ENCODE data around the gene TESK2. TPM values are rescaled to one million over a fixed set of nuclear protein-coding genes. Genes with fewer than 3 reads are reported as not detected.

The TESK2 gene
- total and polyA plus RNA-seq, 2 of the 13 experiments (the other 11 are each of a cell fraction or from before 2014, with no cell fraction given), result 5.5 to 9.6 TPM

GRCh38 chr1:45335855-45336324 lies 155.1 kb downstream of the TESK2 start (continued):
- TF ChIP-seq SUZ12 (IDR thresholded peaks at IDR 0.05; ENCODE audit: low read depth, low read length) (no peak), MED1 (CRISPR knock-in tag; IDR thresholded peaks at IDR 0.05) (peak; percentile 63), ZNF501 (CRISPR knock-in tag; IDR thresholded peaks at IDR 0.05) (peak; percentile 12; the same call in 1 of the 2 replicates), GATAD2A (CRISPR knock-in tag; IDR thresholded peaks at IDR 0.05) (peak; percentile 79), RXRA (CRISPR knock-in tag; IDR thresholded peaks at IDR 0.05) (peak; percentile 51; the same call in 1 of the 2 replicates), KDM6A (CRISPR knock-in tag; IDR thresholded peaks at IDR 0.05; ENCODE audit: low read depth) (peak; percentile 77), PCBP1 (IDR thresholded peaks at IDR 0.05; ENCODE audit: borderline replicate concordance, low read depth, low read length) (no peak), DRAP1 (CRISPR knock-in tag; IDR thresholded peaks at IDR 0.05) (no peak), ZNF503 (CRISPR knock-in tag; IDR thresholded peaks at IDR 0.05) (peak; percentile 49; the same call in 1 of the 2 replicates), ZNF580 (CRISPR knock-in tag; IDR thresholded peaks at IDR 0.05; ENCODE audit: borderline replicate concordance, low read depth) (no peak), RBM39 (IDR thresholded peaks at IDR 0.05; ENCODE audit: low read depth, low read length, poor library complexity, severe bottlenecking) (no peak), ZNF772 (CRISPR knock-in tag; IDR thresholded peaks at IDR 0.05) (peak; percentile 22; the same call in 1 of the 2 replicates), ZNF678 (CRISPR knock-in tag; IDR thresholded peaks at IDR 0.05) (no peak), MXD3 (CRISPR knock-in tag; IDR thresholded peaks at IDR 0.05) (no peak), HOMEZ (CRISPR knock-in tag; IDR thresholded peaks at IDR 0.05; ENCODE audit: low read depth) (peak; percentile 50; the same call in 1 of the 2 replicates), CREM (IDR thresholded peaks at IDR 0.05) (peak; percentile 59), CREM (CRISPR knock-in tag; IDR thresholded peaks at IDR 0.05) (no peak), BORCS8-MEF2B (CRISPR knock-in tag; IDR thresholded peaks at IDR 0.05) (no peak), NFE2 (CRISPR knock-in tag; IDR thresholded peaks at IDR 0.05) (no peak), PITX1 (CRISPR knock-in tag; IDR thresholded peaks at IDR 0.05) (peak; percentile 94), ZNF329 (CRISPR knock-in tag; IDR thresholded peaks at IDR 0.05; ENCODE audit: low read depth) (no peak), NR3C1 (CRISPR knock-in tag; IDR thresholded peaks at IDR 0.05) (no peak), NCOR1 (IDR thresholded peaks at IDR 0.05; ENCODE audit: borderline replicate concordance, low read length) (peak; percentile 75; the same call in 1 of the 2 replicates), HOXA7 (CRISPR knock-in tag; IDR thresholded peaks at IDR 0.05) (no peak), ATRX (CRISPR knock-in tag; IDR thresholded peaks at IDR 0.05; ENCODE audit: borderline replicate concordance) (no peak), NCOA2 (CRISPR knock-in tag; IDR thresholded peaks at IDR 0.05) (peak; percentile 77), REXO4 (CRISPR knock-in tag; IDR thresholded peaks at IDR 0.05; ENCODE audit: borderline replicate concordance) (no peak), MLX (CRISPR knock-in tag; IDR thresholded peaks at IDR 0.05) (0 out of 2 replicates have a peak, but pooled peaks have one; percentile 25), ZEB1 (IDR thresholded peaks at IDR 0.05; ENCODE audit: insufficient replicate concordance, low read depth) (peak; percentile 99)
